GM18498 (cell line): ENCODE results near the gene CPSF3.
"Not testable (repeated sequence)": the region's sequence is repeated elsewhere in the genome, so short reads cannot be mapped to it uniquely, and the experiment has no call there.

Experiments
- ATAC-seq: cut with Tn5 transposase; IDR thresholded peaks from one replicate; pipeline ENCODE4 v1.9.1; 2021; ENCODE audit warnings: mild to moderate bottlenecking, moderate library complexity; ENCODE audit not compliant: unreplicated experiment

The CPSF3 gene

DNA sequence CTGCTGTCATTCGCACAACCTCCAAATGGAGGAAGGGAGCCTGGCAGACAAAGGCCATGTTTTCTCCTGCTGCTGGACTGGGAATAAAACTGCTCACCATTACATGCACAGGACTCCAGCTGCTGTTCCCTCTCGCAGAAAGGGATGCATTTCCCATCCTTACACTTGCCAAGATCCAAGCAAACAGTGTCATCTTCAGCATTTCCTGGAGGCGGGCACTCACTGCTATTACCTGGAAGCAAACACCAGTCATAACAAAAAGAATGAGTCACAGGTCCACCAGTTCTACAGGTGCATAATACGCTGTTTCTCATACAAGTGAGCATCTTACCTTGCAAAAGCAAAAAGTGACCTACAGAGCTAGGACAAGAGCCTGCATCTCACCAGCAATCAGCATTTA, 73.6 kb downstream of the CPSF3 start:
- no peak for ATAC-seq

DNA sequence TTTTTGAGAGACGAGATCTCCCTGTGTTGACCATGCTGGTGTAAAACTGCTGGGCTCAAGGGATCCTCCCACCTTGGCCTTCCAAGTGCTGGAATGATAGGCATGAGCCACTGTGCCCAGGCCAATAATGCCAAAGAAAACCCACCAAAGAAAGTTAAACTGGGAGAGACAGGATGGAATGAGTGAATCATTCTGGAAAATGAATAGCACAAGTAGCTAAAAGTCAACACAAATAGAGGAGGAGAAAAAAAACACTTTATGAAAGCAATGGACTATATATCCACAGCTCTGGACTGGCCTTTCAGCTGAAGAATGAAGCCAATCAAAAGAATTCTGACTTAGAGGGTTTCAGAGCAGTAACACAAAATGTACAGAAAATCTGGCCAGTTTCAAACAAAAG, 74.8 kb downstream of the CPSF3 start:
- no peak for ATAC-seq

DNA sequence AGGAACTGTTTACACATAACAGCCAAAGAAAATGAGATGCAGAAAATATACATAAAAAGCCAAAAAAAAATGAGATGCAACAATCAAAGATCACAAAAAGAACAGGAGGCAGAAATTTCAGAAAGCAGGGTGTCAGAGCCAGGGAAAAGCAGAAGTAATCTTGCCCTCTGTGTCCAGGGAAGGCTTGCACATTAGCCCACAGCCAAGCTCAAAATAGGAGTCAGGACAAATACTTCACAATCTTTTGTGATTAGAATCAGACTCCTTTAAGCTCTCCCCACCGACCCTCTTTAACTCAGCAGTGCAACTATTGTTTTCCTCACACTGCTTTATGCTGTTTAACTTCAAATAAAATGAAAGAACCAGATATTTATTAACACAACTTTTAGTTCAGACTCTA, 85.5 kb downstream of the CPSF3 start:
- no peak for ATAC-seq

DNA sequence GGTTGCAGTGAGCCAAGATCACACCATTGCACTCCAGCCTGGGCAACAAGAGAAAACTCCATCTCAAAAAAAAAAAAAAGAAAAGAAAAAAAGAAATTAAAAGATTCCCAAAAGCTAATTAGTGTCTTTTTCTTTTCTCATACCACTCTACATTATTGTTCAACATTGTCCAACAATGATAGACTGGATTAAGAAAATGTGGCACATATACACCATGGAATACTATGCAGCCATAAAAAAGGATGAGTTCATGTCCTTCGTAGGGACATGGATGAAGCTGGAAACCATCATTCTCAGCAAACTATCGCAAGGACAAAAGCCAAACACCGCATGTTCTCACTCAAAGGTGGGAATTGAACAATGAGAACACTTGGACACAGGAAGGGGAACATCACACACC, 90.5 kb downstream of the CPSF3 start:
- ATAC-seq: not testable (repeated sequence)

DNA sequence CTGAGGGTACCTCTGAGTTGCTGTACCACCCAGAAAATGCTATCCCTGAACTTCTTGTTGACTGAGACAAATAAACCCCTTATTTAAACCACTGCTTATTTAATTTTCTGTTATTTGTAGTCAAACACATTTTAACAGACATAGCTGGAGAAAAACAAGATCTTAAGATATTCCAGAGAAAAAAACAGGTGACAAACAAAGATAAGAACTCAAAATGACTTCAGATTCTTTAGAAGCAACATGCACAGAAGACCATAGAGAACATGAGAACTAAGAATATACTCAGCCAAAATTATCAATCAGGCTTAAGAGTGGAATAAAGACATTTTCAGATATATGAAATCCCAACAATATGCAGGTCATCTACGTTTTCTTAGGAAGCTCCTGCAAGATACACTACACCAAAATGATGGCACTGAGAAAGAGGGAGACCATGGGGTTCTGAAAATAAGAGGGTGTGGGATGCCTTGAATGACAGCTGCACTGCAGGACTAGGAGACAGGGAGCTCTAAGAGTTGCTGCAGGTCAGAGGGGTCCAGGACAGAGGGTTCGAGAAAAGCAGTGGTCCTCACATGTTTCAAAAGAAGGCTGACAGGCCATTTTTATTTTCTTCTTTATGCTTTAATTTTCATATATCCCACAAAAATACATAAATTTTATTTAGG, 93.8 kb downstream of the CPSF3 start:
- no peak for ATAC-seq

DNA sequence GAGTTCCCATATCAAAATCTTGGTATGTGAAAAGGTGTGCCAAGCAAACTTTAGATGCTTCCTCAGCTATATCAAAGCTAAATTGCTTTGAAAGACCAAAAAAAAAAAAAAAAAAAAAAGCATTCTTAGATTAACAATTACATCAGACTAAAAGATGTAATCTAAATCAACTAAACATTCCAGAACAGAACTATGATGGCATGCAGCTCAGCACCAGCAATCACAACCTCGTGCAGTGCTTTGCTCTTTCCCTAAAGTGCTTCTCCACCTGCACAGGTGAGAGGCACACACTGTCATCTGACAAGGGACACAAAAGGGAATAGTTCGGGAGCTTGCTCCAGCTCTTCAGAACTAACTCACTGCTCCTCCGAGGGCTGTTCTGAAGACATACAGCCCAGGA, 94.7 kb downstream of the CPSF3 start:
- no peak for ATAC-seq

DNA sequence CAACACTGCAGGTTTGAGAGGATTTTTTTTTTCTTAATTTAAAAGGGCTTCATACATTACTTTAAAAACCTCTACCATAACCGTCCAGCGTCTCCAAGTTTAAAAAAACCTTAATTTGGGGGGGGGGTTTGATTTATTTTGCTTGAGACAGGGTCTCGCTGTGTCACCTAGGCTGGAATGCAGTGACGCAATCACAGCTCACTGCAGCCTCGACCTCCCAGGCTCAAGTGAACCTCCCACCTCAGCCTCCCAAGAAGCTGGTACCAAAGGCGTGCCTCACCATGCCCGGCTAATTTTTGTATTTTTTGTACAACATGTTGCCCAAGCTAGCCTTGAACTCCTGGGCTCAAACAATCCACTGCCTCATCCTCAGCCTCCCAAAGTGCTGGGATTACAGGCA, 95.3 kb downstream of the CPSF3 start:
- ATAC-seq: no peak

DNA sequence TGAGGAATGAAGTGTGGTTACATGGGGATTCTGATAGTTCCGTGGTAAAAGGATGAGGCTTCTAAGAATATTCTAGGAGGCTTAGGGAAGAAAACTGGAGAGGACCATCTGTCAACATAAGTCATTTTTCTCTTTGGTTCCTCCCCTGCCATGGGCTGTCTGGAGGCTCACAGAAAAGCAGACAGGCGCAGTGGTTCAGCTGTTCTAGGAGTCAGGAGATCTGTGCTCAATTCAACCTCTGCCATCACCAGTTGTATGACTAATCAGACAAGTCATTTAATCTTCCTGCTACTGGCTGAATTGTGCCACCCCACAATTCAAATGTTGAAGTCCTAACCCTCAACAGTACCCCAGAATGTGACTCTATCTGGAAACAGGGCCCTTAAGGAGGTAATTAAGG, 95.8 kb downstream of the CPSF3 start:
- ATAC-seq: no peak
